ENCODE results near the gene CARD8.

The CARD8 gene

GRCh38 chr19:48218997-48219396 lies 36.7 kb downstream of the CARD8 start:
- no peaks in the 10 kb centered on the region for H3K36me3 ChIP-seq (ENCODE audit: control insufficient read depth, insufficient read depth, low read length)

GRCh38 chr19:48216933-48217332 lies 38.8 kb downstream of the CARD8 start:
- H3K79me2 ChIP-seq: no peaks in the 10 kb centered on the region
- H3K4me1 ChIP-seq: no peaks in the 10 kb centered on the region
- no peaks in the 10 kb centered on the region for H3K27me3 ChIP-seq (ENCODE audit: control insufficient read depth, insufficient read depth, low read length)
- H3K9ac ChIP-seq: no peak overlapping the region
- no peak overlapping the region for H2AFZ ChIP-seq
- H3K36me3 ChIP-seq (ENCODE audit: control insufficient read depth, insufficient read depth, low read length): no peaks in the 10 kb centered on the region
- TF ChIP-seq CTCF (IDR thresholded peaks at IDR 0.05): no peak
- no peaks in the 10 kb centered on the region for H3K9me3 ChIP-seq (ENCODE audit: control insufficient read depth, low read length)
- no peak overlapping the region for H3K4me2 ChIP-seq (ENCODE audit: low read length)
- no peak overlapping the region for H3K4me3 ChIP-seq (ENCODE audit: low read depth, low read length)
- H3K27ac ChIP-seq: no peak overlapping the region

More at GRCh38 chr19:48218997-48219396, 36.7 kb downstream of the CARD8 start:
- Histone ChIP-seq H3K9me3 (ENCODE audit: control insufficient read depth, low read length) (no peaks in the 10 kb centered on the region), H3K4me3 (ENCODE audit: low read depth, low read length) (no peak overlapping the region), H3K4me2 (ENCODE audit: low read length) (no peak overlapping the region), H3K9ac (no peak overlapping the region), H2AFZ (no peak overlapping the region), H3K27ac (no peak overlapping the region), H3K4me1 (no peaks in the 10 kb centered on the region), H3K79me2 (no peaks in the 10 kb centered on the region), H3K27me3 (ENCODE audit: control insufficient read depth, insufficient read depth, low read length) (no peaks in the 10 kb centered on the region)
- TF ChIP-seq CTCF (IDR thresholded peaks at IDR 0.05): no peak

DNA sequence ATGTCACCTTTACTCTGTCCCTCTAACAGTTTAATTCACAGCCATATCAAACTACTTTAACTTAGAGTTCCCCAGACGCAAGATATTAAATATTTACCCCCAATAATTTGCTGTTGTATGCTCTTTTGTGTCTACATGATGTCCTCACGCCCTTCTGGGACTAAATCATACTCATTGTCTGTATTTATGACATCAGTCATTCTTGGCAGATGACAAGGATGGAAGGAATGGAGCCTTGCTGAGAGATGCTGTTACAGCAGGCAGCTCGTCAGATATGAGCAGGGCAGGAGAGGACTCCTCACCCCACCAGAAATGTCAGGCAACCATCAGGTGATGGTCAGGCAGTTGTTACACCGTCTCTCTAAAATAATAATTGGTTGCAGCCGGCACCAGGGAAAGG lies 41.8 kb downstream of the CARD8 start:
- no peak overlapping the region for H3K4me2 ChIP-seq (ENCODE audit: low read length)
- H3K27me3 ChIP-seq (ENCODE audit: control insufficient read depth, insufficient read depth, low read length): no peaks in the 10 kb centered on the region
- H2AFZ ChIP-seq: no peak overlapping the region
- H3K9ac ChIP-seq: no peak overlapping the region
- no peaks in the 10 kb centered on the region for H3K9me3 ChIP-seq (ENCODE audit: control insufficient read depth, low read length)
- H3K79me2 ChIP-seq: no peaks in the 10 kb centered on the region
- TF ChIP-seq CTCF (IDR thresholded peaks at IDR 0.05): no peak
- no peaks in the 10 kb centered on the region for H3K36me3 ChIP-seq (ENCODE audit: control insufficient read depth, insufficient read depth, low read length)
- H3K4me1 ChIP-seq: no peaks in the 10 kb centered on the region
- H3K4me3 ChIP-seq (ENCODE audit: low read depth, low read length): no peak overlapping the region
- H3K27ac ChIP-seq: no peak overlapping the region

DNA sequence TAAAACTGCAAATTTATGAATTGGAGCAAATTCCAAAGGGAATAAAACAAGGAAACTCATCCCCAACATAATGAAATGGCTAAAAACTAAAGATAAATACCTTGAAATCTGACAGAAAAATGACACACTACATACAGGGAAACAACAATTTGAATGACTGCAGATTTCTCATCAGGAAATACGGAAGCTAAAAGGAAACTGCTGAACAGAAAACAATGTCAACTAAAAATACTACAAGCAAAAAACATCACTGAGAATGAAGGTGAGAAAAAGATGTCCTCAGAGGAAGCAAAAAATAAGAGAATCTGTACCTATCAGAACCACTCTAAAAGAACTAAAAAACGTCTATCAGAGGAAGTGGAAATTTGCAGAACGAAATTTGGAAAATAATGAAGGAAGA lies 45.7 kb downstream of the CARD8 start:
- Histone ChIP-seq H3K4me2 (ENCODE audit: low read length) (no peak overlapping the region), H3K9ac (no peak overlapping the region), H2AFZ (no peak overlapping the region), H3K9me3 (ENCODE audit: control insufficient read depth, low read length) (no peaks in the 10 kb centered on the region), H3K27me3 (ENCODE audit: control insufficient read depth, insufficient read depth, low read length) (no peaks in the 10 kb centered on the region), H3K36me3 (ENCODE audit: control insufficient read depth, insufficient read depth, low read length) (no peaks in the 10 kb centered on the region), H3K4me1 (no peaks in the 10 kb centered on the region), H3K79me2 (no peaks in the 10 kb centered on the region), H3K4me3 (ENCODE audit: low read depth, low read length) (no peak overlapping the region), H3K27ac (no peak overlapping the region)
- TF ChIP-seq CTCF (IDR thresholded peaks at IDR 0.05): no peak

- H3K79me2 ChIP-seq: no peaks in the 10 kb centered on the region
- no peaks in the 10 kb centered on the region for H3K27me3 ChIP-seq (ENCODE audit: control insufficient read depth, insufficient read depth, low read length)
- no peak overlapping the region for H3K4me3 ChIP-seq (ENCODE audit: low read depth, low read length)
- H3K36me3 ChIP-seq (ENCODE audit: control insufficient read depth, insufficient read depth, low read length): no peaks in the 10 kb centered on the region
- no peak overlapping the region for H2AFZ ChIP-seq
- no peak overlapping the region for H3K9ac ChIP-seq
- no peak overlapping the region for H3K4me2 ChIP-seq (ENCODE audit: low read length)
- TF ChIP-seq CTCF (IDR thresholded peaks at IDR 0.05): no peak
- H3K9me3 ChIP-seq (ENCODE audit: control insufficient read depth, low read length): no peaks in the 10 kb centered on the region
- no peak overlapping the region for H3K27ac ChIP-seq
- H3K4me1 ChIP-seq: no peaks in the 10 kb centered on the region
Observed at GRCh38 chr19:48206397-48207093, 49.2 kb downstream of the CARD8 start.
